ENCODE measurements around the gene EIF4E1B. TPM values are rescaled to one million over a fixed set of nuclear protein-coding genes. Genes with fewer than 3 reads are reported as not detected.

Gene EIF4E1B
- polyA plus RNA-seq, 1 donor from 2014 or later = 0.82 TPM

- H3K27ac ChIP-seq (ENCODE audit: low read length) = peak within 1 kb of the TSS; percentile 53
- no peak for TF ChIP-seq EZH2 (IDR thresholded peaks at IDR 0.05; ENCODE audit: borderline replicate concordance, insufficient read depth, low read length, poor library complexity, severe bottlenecking)
- no peak for TF ChIP-seq TAF1 (IDR thresholded peaks at IDR 0.05; ENCODE audit: low read depth)
- TF ChIP-seq RAD21 (conservative IDR thresholded peaks at IDR 0.05) = peak; percentile 61
- peak; percentile 79 for TF ChIP-seq POLR2AphosphoS5 (IDR thresholded peaks at IDR 0.05)
- TF ChIP-seq SMC3 (conservative IDR thresholded peaks at IDR 0.05; ENCODE audit: poor library complexity) = peak; percentile 57
- peak; percentile 77 for TF ChIP-seq CTCF (IDR thresholded peaks at IDR 0.05; ENCODE audit: poor library complexity, severe bottlenecking)
- TF ChIP-seq REST (IDR thresholded peaks at IDR 0.05; ENCODE audit: borderline replicate concordance) = peak; percentile 62
- peak; percentile 28 for TF ChIP-seq MXI1 (conservative IDR thresholded peaks at IDR 0.05; ENCODE audit: poor library complexity, severe bottlenecking)
- TF ChIP-seq EP300 (conservative IDR thresholded peaks at IDR 0.05; ENCODE audit: poor library complexity, severe bottlenecking) = peak; percentile 34
- H3K27me3 ChIP-seq (ENCODE audit: insufficient read depth, low read depth, low read length) = peaks cover 18% of the 10 kb centered on the region
- peak within 1 kb of the TSS; percentile 85 for H3K9ac ChIP-seq (ENCODE audit: low read length)
- peak within 1 kb of the TSS; percentile 74 for H3K4me3 ChIP-seq (ENCODE audit: low read length)
- H3K36me3 ChIP-seq (ENCODE audit: insufficient read depth, low read length) = no peaks in the 10 kb centered on the region
- no peaks in the 10 kb centered on the region for H3F3A ChIP-seq (ENCODE audit: insufficient read depth, low read length, poor library complexity, severe bottlenecking)
- no peaks in the 10 kb centered on the region for H3K9me3 ChIP-seq (ENCODE audit: low read length)
- no peaks in the 10 kb centered on the region for H3K9me2 ChIP-seq (ENCODE audit: insufficient read depth, low read length)
- H2AFZ ChIP-seq (ENCODE audit: low read depth, low read length) = peak within 1 kb of the TSS; percentile 56
- no peaks in the 10 kb centered on the region for H4K20me1 ChIP-seq (ENCODE audit: insufficient read depth)
- peaks cover 32% of the 10 kb centered on the region for H3K79me2 ChIP-seq (replicated peaks; ENCODE audit: insufficient read depth, low read length)
- peak within 1 kb of the TSS; percentile 80 for H3K4me2 ChIP-seq (ENCODE audit: low read length)
Measured at GRCh38 chr5:176609724-176610434, 20.6 kb upstream of the EIF4E1B start, which contains the start of gene GPRIN1. TSS of gene GPRIN1 (minus strand) at chr5:176610156. CDS start at chr5:176599834, 10,322 bp downstream.

- Histone ChIP-seq H3K27ac (ENCODE audit: low read length) (peak overlapping the region; percentile 51), H3K79me2 (replicated peaks; ENCODE audit: insufficient read depth, low read length) (peaks cover 28% of the 10 kb centered on the region), H2AFZ (ENCODE audit: low read depth, low read length) (peak overlapping the region; percentile 56), H3K9me3 (ENCODE audit: low read length) (no peaks in the 10 kb centered on the region), H3K9ac (ENCODE audit: low read length) (peak overlapping the region; percentile 85), H3K4me3 (ENCODE audit: low read length) (peak overlapping the region; percentile 74), H4K20me1 (ENCODE audit: insufficient read depth) (no peaks in the 10 kb centered on the region), H3K27me3 (ENCODE audit: insufficient read depth, low read depth, low read length) (peaks cover 18% of the 10 kb centered on the region), H3K4me2 (ENCODE audit: low read length) (no peak overlapping the region), H3K9me2 (ENCODE audit: insufficient read depth, low read length) (no peaks in the 10 kb centered on the region), H3K36me3 (ENCODE audit: insufficient read depth, low read length) (no peaks in the 10 kb centered on the region), H3F3A (ENCODE audit: insufficient read depth, low read length, poor library complexity, severe bottlenecking) (no peaks in the 10 kb centered on the region)
- TF ChIP-seq POLR2AphosphoS5 (IDR thresholded peaks at IDR 0.05) (no peak), EP300 (conservative IDR thresholded peaks at IDR 0.05; ENCODE audit: poor library complexity, severe bottlenecking) (no peak)
Measured at GRCh38 chr5:176610435-176610773, 20.1 kb upstream of the EIF4E1B start.

All from neural cell (in vitro differentiated cells).